GM21447 (cell line): Measurements from ENCODE around the gene DGKG.

ENCODE experiments used
- ATAC-seq: cut with Tn5 transposase; IDR thresholded peaks from one replicate; pipeline ENCODE4 v1.9.1; 2021; ENCODE audit not compliant: unreplicated experiment

The DGKG gene

GRCh38 chr3:186320862-186321568, 41.0 kb downstream of the DGKG start:
- no peak for ATAC-seq

GRCh38 chr3:186319945-186320344, 42.1 kb downstream of the DGKG start:
- ATAC-seq, result no peak

- ATAC-seq, result no peak
Measured at GRCh38 chr3:186318135-186318534, 43.9 kb downstream of the DGKG start.

GRCh38 chr3:186317478-186317877, 44.6 kb downstream of the DGKG start:
- no peak for ATAC-seq

- no peak for ATAC-seq
Measured at GRCh38 chr3:186316666-186317260, 45.3 kb downstream of the DGKG start.

- ATAC-seq, result no peak
Measured at GRCh38 chr3:186315581-186316354, 46.3 kb downstream of the DGKG start.

- no peak for ATAC-seq
Measured at GRCh38 chr3:186314896-186315295, 47.1 kb downstream of the DGKG start.

GRCh38 chr3:186311441-186311840, 50.6 kb downstream of the DGKG start:
- ATAC-seq, result no peak

- ATAC-seq, result no peak
Measured at GRCh38 chr3:186308549-186308948, 53.5 kb downstream of the DGKG start.

- no peak for ATAC-seq
Measured at GRCh38 chr3:186307594-186308221, 54.3 kb downstream of the DGKG start.

- ATAC-seq, result no peak
Measured at GRCh38 chr3:186305286-186305685, 56.7 kb downstream of the DGKG start.

GRCh38 chr3:186303965-186304364, 58.1 kb downstream of the DGKG start:
- ATAC-seq, result no peak

- ATAC-seq, result no peak
Measured at GRCh38 chr3:186299327-186299726, 62.7 kb downstream of the DGKG start.

GRCh38 chr3:186298876-186299275, 63.2 kb downstream of the DGKG start:
- no peak for ATAC-seq

GRCh38 chr3:186290796-186291195, 71.2 kb downstream of the DGKG start:
- no peak for ATAC-seq

GRCh38 chr3:186287711-186288110, 74.3 kb downstream of the DGKG start:
- no peak for ATAC-seq

GRCh38 chr3:186286114-186286513, 75.9 kb downstream of the DGKG start:
- no peak for ATAC-seq

GRCh38 chr3:186284661-186285060, 77.4 kb downstream of the DGKG start:
- no peak for ATAC-seq

- no peak for ATAC-seq
Measured at GRCh38 chr3:186284349-186284652, 77.7 kb downstream of the DGKG start.

- ATAC-seq, result no peak
Measured at GRCh38 chr3:186283651-186284348, 78.2 kb downstream of the DGKG start.

GRCh38 chr3:186283096-186283495, 78.9 kb downstream of the DGKG start:
- ATAC-seq, result no peak
